Mucosa of stomach (tissue), 1 donor: ENCODE measurements around the gene OSGIN1.

ENCODE experiments used
- H3K27me3 ChIP-seq: one replicate; pipeline ENCODE4 v1.7.0; 2013; ENCODE audit warnings: mild to moderate bottlenecking, low read length; ENCODE audit not compliant: control insufficient read depth, insufficient read depth
- H3K36me3 ChIP-seq: one replicate; pipeline ENCODE4 v1.7.0; 2013; ENCODE audit warnings: low read length; ENCODE audit not compliant: control insufficient read depth, insufficient read depth
- H3K4me1 ChIP-seq: one replicate; pipeline ENCODE4 v1.7.0; 2013; ENCODE audit warnings: mild to moderate bottlenecking, low read length; ENCODE audit not compliant: control insufficient read depth, insufficient read depth
- H3K4me3 ChIP-seq: one replicate; pipeline ENCODE4 v1.7.0; 2013; ENCODE audit warnings: low read length
- H3K9ac ChIP-seq: one replicate; pipeline ENCODE4 v1.7.0; 2013; ENCODE audit warnings: mild to moderate bottlenecking, low read length, moderate library complexity
- H3K9me3 ChIP-seq: one replicate; pipeline ENCODE4 v1.7.0; 2013; ENCODE audit warnings: mild to moderate bottlenecking, low read length, moderate library complexity; ENCODE audit not compliant: control insufficient read depth
- donor health status: Pancreatic carcinoma.

The OSGIN1 gene

DNA sequence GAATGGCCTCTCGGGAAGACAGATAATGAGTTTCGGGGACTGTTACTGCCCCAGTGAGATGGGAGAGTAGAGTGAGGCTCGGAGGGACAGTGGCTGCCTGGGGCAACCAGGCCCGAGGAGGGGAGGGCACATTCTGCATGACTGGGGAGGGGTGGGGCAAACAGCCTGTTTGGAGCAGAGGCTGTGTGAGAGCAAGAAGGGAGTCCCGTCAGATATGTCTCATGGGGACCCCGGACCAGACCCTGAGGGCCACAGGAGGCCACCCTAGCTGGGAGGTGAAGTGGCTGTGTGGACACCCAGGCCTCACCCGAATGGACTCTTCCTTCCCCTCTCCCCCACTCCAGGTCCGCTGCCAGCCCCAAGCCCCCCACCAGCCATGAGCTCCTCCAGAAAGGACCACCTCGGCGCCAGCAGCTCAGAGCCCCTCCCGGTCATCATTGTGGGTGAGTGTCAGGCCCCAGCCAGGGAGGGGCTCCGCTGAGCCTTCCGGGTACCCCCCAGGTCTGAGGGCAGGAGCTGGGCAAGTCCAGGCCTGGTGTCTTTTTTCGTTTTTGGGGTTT is 4.3 kb downstream of the OSGIN1 start:
- H3K9me3 ChIP-seq, result no peaks in the 10 kb centered on the region
- H3K4me1 ChIP-seq, result peaks cover 37% of the 10 kb centered on the region
- H3K9ac ChIP-seq, result no peak overlapping the region
- H3K27me3 ChIP-seq, result no peaks in the 10 kb centered on the region
- peaks cover 9% of the 10 kb centered on the region for H3K36me3 ChIP-seq
- no peak overlapping the region for H3K4me3 ChIP-seq

DNA sequence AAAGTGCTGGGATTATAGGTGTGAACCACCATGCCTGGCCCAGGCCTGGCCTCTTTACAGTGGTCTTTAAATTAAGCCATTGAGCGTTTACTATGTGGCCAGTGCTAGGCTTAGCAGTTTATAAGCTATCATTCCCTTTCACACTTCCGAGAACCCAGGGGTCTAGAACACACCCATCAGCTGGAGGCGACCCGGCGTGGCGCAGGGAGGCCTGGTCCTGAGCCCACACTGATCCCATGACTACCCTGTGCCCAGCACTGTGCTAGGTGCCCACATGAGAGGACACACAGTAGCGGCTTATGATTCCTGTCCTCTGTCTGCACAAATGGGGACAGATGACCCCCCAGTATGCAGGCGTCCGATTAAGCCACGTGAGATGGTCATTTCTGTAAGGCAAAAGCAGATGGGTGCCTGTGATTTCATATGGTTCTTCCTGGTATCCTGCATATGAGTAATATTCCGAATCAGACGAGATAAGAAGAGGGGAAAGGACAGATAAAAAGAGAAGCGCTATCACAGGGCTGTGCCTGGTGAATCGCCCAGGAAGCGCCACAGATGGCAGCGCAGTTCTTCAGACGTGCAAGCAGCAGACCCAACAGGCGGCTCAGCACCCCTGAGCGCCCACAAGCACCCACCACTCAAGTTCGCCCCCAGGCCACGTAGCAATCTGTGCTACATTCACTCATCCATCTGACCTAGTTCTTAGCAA is 5.3 kb downstream of the OSGIN1 start:
- H3K4me1 ChIP-seq, result peaks cover 28% of the 10 kb centered on the region
- no peaks in the 10 kb centered on the region for H3K27me3 ChIP-seq
- peaks cover 9% of the 10 kb centered on the region for H3K36me3 ChIP-seq

DNA sequence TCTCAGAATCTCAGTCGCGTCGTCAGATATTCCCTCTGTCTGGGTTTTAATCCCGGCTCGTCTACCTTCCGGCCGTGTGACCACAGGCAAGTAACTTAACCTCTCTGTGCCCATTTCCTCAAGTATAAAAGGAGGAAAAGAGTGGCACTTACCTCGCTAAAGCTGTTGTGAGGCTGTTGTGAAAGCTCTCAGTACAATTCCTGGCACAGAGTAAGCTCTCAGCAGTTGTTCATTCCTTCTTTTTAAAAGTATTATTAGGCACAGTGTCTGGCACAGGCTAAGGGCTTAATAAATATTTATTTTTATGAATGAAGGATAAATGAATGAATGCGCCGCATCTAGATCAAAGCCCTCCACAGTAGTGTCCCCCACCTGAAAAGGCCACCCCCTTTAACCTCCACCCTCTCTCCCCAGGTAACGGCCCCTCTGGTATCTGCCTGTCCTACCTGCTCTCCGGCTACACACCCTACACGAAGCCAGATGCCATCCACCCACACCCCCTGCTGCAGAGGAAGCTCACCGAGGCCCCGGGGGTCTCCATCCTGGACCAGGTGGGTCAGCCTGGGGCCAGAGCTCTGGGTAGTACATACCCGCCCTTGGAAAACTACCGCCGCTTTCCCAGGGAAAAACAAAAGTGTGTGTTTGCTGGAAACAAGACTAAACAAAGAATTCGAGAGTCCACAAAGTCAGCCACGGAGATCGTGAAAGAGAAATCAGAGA is 6.0 kb downstream of the OSGIN1 start:
- no peaks in the 10 kb centered on the region for H3K9me3 ChIP-seq
- H3K4me3 ChIP-seq, result no peak overlapping the region
- peaks cover 22% of the 10 kb centered on the region for H3K4me1 ChIP-seq
- no peak overlapping the region for H3K9ac ChIP-seq
- no peaks in the 10 kb centered on the region for H3K27me3 ChIP-seq
- peaks cover 9% of the 10 kb centered on the region for H3K36me3 ChIP-seq

More for the DNA sequence above, 5.3 kb downstream of the OSGIN1 start:
- Histone ChIP-seq H3K4me3 (no peak overlapping the region), H3K9me3 (no peaks in the 10 kb centered on the region), H3K9ac (no peak overlapping the region)

DNA sequence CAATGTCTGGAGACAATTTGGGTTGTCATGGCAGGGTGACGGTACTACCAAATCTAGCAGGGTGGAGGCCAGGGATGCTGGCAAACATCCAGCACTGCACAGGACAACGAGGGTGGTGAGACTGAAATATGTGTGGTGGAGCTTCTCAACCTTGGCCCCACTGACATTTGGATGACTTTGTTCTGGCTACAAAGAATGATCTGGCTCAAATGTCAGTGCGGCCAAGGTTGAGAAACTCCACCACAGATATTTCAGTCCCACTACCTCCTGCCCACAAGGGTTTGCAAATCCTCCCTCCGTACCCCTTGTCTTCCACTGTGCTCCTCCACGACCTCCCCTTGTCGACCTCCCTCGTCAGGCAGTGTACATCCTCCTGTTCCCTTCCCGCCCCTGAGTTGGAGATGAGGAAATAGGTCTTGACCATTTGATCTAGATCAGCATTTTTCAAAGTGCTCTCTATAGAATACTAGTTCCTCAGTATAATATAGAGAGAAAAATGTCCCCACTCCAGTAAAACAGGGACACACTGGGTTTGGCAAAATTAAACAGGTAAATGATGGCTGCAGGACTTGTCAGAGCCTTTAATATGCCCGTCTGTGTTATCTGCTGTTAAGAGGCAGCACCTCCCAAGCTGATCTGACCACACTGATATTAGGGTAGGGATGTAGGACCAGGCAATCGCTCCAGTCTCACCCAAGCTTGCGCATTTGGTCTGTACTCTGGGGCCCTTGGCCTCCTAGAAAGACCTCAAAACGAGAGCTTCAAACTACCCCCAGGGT is 6.8 kb downstream of the OSGIN1 start:
- Histone ChIP-seq H3K9ac (no peak overlapping the region), H3K9me3 (no peaks in the 10 kb centered on the region)

DNA sequence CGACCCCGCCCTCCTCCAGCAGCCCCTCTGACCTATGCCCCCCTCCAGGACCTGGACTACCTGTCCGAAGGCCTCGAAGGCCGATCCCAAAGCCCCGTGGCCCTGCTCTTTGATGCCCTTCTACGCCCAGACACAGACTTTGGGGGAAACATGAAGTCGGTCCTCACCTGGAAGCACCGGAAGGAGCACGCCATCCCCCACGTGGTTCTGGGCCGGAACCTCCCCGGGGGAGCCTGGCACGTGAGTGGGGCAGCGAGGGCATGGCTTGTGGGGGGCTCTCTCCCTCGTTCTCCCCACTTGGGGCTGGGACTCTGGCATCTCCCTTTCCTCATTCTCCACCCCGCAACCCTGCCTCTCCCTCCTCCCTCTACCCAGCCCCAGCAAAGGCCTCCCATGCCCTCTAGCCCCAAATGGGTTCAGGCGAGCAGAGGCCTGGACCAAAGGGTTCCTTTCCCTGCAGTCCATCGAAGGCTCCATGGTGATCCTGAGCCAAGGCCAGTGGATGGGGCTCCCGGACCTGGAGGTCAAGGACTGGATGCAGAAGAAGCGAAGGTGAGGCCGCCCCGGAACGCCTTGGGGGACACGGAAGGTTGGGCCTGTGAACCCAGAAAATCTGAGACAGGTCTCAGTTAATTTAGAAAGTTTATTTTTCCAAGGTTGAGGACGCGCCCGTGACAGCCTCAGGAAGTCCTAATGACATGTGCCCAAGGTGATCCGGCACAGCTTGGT is 7.6 kb downstream of the OSGIN1 start:
- H3K4me3 ChIP-seq, result no peak overlapping the region
- peaks cover 11% of the 10 kb centered on the region for H3K4me1 ChIP-seq
- no peaks in the 10 kb centered on the region for H3K9me3 ChIP-seq
- H3K36me3 ChIP-seq, result peaks cover 9% of the 10 kb centered on the region
- H3K27me3 ChIP-seq, result no peaks in the 10 kb centered on the region
- no peak overlapping the region for H3K9ac ChIP-seq

More for the DNA sequence above, 6.8 kb downstream of the OSGIN1 start:
- no peak overlapping the region for H3K4me3 ChIP-seq
- peaks cover 9% of the 10 kb centered on the region for H3K36me3 ChIP-seq
- peaks cover 15% of the 10 kb centered on the region for H3K4me1 ChIP-seq
- H3K27me3 ChIP-seq, result no peaks in the 10 kb centered on the region

DNA sequence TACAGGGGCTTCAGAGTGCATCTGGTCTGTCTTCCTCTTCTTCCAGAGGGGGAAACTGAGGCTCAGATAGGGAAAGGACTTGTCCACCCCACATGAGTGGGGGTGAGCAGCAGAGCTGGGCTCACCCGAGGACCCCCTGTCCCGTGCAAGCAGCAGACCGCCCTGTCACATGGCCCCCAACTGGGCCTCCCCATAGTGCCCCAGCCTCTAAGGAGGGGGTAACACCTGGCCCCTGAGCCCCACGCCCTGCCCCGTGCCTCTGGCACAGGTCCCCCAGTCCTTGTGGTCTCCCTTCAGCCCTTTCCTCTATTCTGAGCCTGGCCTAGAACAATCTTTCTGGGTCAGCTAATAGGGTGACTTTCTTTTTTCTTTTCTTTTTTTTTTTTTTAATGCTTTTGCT is 8.6 kb downstream of the OSGIN1 start:
- no peaks in the 10 kb centered on the region for H3K27me3 ChIP-seq
- H3K4me3 ChIP-seq, result no peak overlapping the region
- H3K9me3 ChIP-seq, result no peaks in the 10 kb centered on the region
- peaks cover 5% of the 10 kb centered on the region for H3K4me1 ChIP-seq
- H3K36me3 ChIP-seq, result peaks cover 9% of the 10 kb centered on the region
- H3K9ac ChIP-seq, result no peak overlapping the region

DNA sequence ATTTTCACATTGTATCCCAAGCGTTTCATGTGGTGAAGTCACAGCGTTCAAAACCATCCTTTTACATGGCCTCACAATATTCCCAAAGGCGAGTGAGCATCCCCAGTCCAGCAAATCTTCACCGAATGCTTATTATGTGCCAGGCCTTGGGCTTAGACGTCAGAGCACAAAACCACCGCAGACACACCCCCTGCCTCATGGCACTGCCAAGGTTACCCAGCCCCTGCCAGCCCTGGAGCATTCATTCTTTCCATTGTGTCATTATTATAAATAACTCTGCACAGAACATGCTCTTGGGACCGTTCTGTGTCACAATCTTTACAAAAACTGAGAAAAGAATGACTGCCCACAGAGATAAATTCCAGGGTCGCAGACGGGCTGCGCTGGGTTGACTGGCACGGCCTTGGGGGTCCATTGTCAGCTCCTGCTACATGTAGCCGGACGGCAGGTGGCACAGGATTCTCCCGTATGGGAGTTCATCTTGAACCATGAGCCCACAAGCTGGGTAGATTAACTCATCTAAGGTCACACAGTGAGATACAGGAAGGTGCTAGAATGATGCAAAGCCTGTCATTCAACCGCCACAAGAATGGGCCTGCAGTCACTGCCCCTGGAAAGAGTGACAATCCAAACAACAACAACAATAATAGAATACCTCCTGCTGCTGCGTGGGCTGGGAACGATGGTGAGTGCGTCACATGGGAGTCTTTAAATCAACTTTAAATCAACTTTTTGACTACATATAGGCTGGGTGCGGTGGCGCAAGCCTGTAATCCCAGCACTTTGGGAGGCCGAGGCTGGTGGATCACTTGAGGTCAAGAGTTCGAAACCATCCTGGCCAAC is 10.5 kb downstream of the OSGIN1 start:
- H3K4me3 ChIP-seq, result no peak overlapping the region
- peaks cover 9% of the 10 kb centered on the region for H3K36me3 ChIP-seq
- no peak overlapping the region for H3K9ac ChIP-seq
- H3K4me1 ChIP-seq, result no peaks in the 10 kb centered on the region
- no peaks in the 10 kb centered on the region for H3K27me3 ChIP-seq
- H3K9me3 ChIP-seq, result no peaks in the 10 kb centered on the region

DNA sequence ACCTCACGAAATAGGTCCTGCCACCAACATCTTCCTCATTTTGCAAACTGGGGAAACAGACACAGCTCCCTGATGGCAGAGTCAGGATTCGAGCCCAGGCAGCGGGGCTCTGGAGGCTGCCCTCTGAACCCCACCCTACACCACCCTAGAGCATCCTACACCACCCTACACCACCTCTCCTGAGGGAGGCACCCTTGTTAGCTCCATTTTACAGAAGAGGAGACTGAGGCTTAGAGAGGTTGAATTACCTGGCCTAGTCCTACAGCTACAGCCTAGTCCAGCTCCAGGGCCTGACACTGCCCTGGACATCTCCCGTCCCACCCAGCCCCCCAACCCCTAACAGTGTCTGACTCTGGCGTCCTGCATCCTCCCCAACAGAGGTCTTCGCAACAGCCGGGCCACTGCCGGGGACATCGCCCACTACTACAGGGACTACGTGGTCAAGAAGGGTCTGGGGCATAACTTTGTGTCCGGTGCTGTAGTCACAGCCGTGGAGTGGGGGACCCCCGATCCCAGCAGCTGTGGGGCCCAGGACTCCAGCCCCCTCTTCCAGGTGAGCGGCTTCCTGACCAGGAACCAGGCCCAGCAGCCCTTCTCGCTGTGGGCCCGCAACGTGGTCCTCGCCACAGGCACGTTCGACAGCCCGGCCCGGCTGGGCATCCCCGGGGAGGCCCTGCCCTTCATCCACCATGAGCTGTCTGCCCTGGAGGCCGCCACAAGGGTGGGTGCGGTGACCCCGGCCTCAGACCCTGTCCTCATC is 11.8 kb downstream of the OSGIN1 start:
- Histone ChIP-seq H3K9me3 (no peaks in the 10 kb centered on the region), H3K36me3 (peaks cover 3% of the 10 kb centered on the region), H3K9ac (no peak overlapping the region), H3K4me1 (no peaks in the 10 kb centered on the region), H3K27me3 (peaks cover 7% of the 10 kb centered on the region), H3K4me3 (no peak overlapping the region)

DNA sequence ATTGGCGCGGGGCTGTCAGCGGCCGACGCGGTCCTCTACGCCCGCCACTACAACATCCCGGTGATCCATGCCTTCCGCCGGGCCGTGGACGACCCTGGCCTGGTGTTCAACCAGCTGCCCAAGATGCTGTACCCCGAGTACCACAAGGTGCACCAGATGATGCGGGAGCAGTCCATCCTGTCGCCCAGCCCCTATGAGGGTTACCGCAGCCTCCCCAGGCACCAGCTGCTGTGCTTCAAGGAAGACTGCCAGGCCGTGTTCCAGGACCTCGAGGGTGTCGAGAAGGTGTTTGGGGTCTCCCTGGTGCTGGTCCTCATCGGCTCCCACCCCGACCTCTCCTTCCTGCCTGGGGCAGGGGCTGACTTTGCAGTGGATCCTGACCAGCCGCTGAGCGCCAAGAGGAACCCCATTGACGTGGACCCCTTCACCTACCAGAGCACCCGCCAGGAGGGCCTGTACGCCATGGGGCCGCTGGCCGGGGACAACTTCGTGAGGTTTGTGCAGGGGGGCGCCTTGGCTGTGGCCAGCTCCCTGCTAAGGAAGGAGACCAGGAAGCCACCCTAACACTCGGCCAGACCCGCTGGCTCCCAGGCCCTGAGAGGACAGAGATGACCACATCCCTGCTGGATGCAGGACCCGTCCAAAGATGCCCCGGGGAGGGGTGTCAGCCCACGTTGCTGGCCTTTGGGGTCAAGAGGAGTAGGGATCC is 12.6 kb downstream of the OSGIN1 start:
- Histone ChIP-seq H3K4me3 (no peak overlapping the region), H3K4me1 (no peaks in the 10 kb centered on the region), H3K9me3 (no peaks in the 10 kb centered on the region), H3K36me3 (no peaks in the 10 kb centered on the region), H3K9ac (no peak overlapping the region), H3K27me3 (peaks cover 7% of the 10 kb centered on the region)

DNA sequence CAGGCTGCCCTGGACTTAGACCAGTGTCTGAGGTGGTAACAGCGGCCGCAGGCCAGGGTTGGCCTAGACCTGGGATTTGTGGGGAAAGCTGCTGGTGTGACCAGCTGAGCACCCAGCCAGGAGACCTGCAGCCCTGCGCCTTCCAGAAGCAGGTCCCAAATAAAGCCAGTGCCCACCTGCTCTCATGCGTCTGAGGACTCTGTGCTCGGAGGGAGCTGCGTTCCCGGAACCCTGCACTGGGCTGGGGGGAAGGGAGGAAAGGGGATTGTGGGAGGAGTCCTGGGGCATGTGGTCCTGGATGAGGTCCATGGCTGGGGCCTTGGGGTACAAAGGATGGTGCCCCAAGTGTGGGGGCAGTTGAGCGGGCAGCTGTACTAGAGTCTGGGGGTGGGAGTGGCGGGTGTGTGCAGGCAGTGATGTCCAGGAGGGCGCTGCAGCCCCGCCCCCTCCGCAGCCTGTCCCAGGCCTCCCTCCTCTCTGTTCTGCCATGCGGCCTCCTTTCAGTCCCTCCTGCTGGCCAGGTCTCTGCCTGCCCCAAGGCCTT is 13.2 kb downstream of the OSGIN1 start:
- H3K4me1 ChIP-seq, result no peaks in the 10 kb centered on the region
- H3K9ac ChIP-seq, result no peak overlapping the region
- no peak overlapping the region for H3K4me3 ChIP-seq
- no peaks in the 10 kb centered on the region for H3K9me3 ChIP-seq
- peaks cover 7% of the 10 kb centered on the region for H3K27me3 ChIP-seq
- H3K36me3 ChIP-seq, result no peaks in the 10 kb centered on the region
